C4-2B (cell line): Measurements from ENCODE around the gene UGT1A10.

Experiments used
- ZFX ChIP-seq: fragments of 450-650 bp; IDR thresholded peaks from 2 replicates; pipeline ENCODE4 v1.6.1; 2017
- TF ChIP-seq, protein P1 (sequence below): fragments of 450-650 bp; conservative IDR thresholded peaks from 2 replicates; pipeline ENCODE4 v1.5.1; 2017; ENCODE audit warnings: mild to moderate bottlenecking

DNA sequence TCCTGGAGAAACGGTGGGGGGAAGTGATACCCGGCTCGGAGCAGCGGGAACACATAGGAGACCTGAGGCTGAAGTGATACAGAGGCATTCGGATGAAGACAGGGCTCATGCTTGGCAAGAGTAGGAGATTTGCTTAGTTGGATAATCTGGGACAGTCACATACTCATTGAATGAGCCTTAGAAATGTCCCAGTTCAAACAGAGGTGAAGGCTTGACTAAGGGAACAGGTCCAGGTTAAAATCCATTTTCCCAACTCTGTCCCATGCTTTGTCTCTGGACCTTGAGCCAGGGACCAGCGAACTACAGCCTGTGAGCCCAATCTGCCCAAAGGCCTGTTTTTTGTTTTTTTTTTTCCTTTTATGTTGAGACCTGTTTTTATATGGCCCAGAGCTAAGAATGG, 57.7 kb downstream of the UGT1A10 start:
- TF ChIP-seq, protein P1, sequence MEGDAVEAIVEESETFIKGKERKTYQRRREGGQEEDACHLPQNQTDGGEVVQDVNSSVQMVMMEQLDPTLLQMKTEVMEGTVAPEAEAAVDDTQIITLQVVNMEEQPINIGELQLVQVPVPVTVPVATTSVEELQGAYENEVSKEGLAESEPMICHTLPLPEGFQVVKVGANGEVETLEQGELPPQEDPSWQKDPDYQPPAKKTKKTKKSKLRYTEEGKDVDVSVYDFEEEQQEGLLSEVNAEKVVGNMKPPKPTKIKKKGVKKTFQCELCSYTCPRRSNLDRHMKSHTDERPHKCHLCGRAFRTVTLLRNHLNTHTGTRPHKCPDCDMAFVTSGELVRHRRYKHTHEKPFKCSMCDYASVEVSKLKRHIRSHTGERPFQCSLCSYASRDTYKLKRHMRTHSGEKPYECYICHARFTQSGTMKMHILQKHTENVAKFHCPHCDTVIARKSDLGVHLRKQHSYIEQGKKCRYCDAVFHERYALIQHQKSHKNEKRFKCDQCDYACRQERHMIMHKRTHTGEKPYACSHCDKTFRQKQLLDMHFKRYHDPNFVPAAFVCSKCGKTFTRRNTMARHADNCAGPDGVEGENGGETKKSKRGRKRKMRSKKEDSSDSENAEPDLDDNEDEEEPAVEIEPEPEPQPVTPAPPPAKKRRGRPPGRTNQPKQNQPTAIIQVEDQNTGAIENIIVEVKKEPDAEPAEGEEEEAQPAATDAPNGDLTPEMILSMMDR = no peak
- TF ChIP-seq ZFX = no peak
